Thyroid gland (tissue), 4 donors: ENCODE measurements around the gene DUSP22.

Experiments used
- POLR2A ChIP-seq, 2 donors: fragments of 450-650 bp; IDR thresholded peaks; one replicate each; pipeline ENCODE4 v1.6.1; 2017; ENCODE audit warnings: antibody characterized with exemption in 2 of 2, mild to moderate bottlenecking in 2 of 2, moderate library complexity in 1 of 2
- TF ChIP-seq, protein P1 (sequence below), 6 experiments: fragments of 200-600 bp in 3 of 6; fragments of 450-650 bp in 3 of 6; sonication (generic) in 3 of 6; IDR thresholded peaks; one replicate each; pipeline ENCODE4 v1.5.1; 2016 to 2019; ENCODE audit warnings: antibody characterized with exemption in 6 of 6, mild to moderate bottlenecking in 2 of 6, inconsistent platforms in 1 of 6, moderate library complexity in 1 of 6

DNA sequence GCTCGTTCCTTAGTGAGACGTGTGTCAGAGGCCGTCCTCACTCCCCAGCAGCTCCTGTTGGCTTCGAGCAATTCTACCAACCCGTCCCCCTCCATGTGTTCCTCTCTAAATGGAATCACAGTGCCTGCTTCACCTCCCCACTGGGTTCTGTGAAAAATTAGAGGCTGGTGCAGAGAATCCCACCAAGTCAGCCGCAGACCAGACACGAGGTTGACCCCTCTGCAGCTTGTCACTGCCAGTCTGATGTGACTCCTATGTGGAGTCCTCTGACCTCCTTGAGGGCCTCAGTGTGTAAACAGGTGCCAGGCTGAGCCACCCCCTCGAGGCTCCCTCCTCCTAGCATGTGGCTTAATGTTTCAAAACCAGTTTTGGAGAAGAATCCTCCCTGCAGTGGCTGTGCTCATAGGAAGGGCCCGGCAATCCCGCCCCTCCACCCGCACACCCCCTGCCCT is 86.7 kb downstream of the DUSP22 start:
- TF ChIP-seq POLR2A (IDR thresholded peaks at IDR 0.05), result no peak
- TF ChIP-seq, protein P1, sequence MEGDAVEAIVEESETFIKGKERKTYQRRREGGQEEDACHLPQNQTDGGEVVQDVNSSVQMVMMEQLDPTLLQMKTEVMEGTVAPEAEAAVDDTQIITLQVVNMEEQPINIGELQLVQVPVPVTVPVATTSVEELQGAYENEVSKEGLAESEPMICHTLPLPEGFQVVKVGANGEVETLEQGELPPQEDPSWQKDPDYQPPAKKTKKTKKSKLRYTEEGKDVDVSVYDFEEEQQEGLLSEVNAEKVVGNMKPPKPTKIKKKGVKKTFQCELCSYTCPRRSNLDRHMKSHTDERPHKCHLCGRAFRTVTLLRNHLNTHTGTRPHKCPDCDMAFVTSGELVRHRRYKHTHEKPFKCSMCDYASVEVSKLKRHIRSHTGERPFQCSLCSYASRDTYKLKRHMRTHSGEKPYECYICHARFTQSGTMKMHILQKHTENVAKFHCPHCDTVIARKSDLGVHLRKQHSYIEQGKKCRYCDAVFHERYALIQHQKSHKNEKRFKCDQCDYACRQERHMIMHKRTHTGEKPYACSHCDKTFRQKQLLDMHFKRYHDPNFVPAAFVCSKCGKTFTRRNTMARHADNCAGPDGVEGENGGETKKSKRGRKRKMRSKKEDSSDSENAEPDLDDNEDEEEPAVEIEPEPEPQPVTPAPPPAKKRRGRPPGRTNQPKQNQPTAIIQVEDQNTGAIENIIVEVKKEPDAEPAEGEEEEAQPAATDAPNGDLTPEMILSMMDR (IDR thresholded peaks at IDR 0.05), result no peak
